Neutrophil (primary cell): ENCODE measurements around the gene TEAD3.

Experiments
- H3K27ac ChIP-seq: fragments of 200-600 bp; sonication (generic); 2 replicates; pipeline ENCODE4 v1.5.1; 2016; ENCODE audit warnings: mild to moderate bottlenecking, moderate library complexity
- H3K27me3 ChIP-seq: fragments of 200-600 bp; sonication (generic); 2 replicates; pipeline ENCODE4 v1.6.0; 2016; ENCODE audit warnings: mild to moderate bottlenecking
- H3K36me3 ChIP-seq: fragments of 200-600 bp; sonication (generic); 2 replicates; pipeline ENCODE4 v1.5.1; 2017
- H3K4me1 ChIP-seq, 2 experiments: fragments of 200-600 bp in 1 of 2; sonication (generic) in 1 of 2; 1 replicate in 1 of 2; 2 replicates in 1 of 2; pipeline versions ENCODE4 v1.5.1 to v1.6.1; 2013 to 2016; ENCODE audit warnings: low read depth in 1 of 2, low read length in 1 of 2, mild to moderate bottlenecking in 1 of 2, moderate library complexity in 1 of 2; ENCODE audit not compliant: control insufficient read depth in 1 of 2, insufficient read depth in 1 of 2
- H3K4me3 ChIP-seq, 2 experiments: fragments of 200-600 bp in 1 of 2; sonication (generic) in 1 of 2; 1 replicate in 1 of 2; 2 replicates in 1 of 2; pipeline ENCODE4 v1.5.1; 2013 to 2016; ENCODE audit warnings: low read depth in 1 of 2, low read length in 1 of 2, mild to moderate bottlenecking in 1 of 2, moderate library complexity in 1 of 2
- H3K9me3 ChIP-seq: fragments of 200-600 bp; sonication (generic); 2 replicates; pipeline ENCODE4 v1.5.1; 2016
- TF ChIP-seq, protein P1 (sequence below): fragments of 200-600 bp; sonication (generic); IDR thresholded peaks from 2 replicates; pipeline ENCODE4 v1.5.1; 2016; ENCODE audit warnings: antibody characterized with exemption

TEAD3 gene

DNA sequence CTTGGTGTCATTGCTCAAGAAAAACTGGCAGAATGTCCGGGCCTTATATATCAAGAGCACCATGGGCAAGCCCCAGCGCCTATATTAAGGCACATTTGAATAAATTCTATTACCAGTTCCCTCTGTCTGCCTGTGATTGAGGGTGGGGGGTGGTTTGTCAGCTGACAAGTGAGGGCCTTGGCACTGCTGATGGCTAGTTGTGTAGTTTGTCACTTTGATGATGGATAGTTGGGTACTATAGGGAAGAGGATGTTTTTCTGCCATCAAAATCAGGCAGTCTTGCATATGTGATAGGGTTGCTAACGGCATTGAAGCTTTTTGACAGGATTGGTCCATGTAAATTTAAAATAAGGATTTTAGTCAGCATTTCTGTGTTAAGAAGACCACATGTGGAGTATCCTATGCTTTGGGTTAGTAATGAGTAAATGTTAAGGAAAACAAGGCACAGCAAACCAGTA is 26.2 kb downstream of the TEAD3 start:
- Histone ChIP-seq H3K27me3 (no peaks in the 10 kb centered on the region), H3K4me3 (no peak overlapping the region), H3K4me1 (peaks cover 19 to 22% of the 10 kb centered on the region in 2 experiments), H3K9me3 (no peaks in the 10 kb centered on the region), H3K27ac (no peak overlapping the region), H3K36me3 (no peaks in the 10 kb centered on the region)
- TF ChIP-seq, protein P1, sequence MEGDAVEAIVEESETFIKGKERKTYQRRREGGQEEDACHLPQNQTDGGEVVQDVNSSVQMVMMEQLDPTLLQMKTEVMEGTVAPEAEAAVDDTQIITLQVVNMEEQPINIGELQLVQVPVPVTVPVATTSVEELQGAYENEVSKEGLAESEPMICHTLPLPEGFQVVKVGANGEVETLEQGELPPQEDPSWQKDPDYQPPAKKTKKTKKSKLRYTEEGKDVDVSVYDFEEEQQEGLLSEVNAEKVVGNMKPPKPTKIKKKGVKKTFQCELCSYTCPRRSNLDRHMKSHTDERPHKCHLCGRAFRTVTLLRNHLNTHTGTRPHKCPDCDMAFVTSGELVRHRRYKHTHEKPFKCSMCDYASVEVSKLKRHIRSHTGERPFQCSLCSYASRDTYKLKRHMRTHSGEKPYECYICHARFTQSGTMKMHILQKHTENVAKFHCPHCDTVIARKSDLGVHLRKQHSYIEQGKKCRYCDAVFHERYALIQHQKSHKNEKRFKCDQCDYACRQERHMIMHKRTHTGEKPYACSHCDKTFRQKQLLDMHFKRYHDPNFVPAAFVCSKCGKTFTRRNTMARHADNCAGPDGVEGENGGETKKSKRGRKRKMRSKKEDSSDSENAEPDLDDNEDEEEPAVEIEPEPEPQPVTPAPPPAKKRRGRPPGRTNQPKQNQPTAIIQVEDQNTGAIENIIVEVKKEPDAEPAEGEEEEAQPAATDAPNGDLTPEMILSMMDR, result no peak

DNA sequence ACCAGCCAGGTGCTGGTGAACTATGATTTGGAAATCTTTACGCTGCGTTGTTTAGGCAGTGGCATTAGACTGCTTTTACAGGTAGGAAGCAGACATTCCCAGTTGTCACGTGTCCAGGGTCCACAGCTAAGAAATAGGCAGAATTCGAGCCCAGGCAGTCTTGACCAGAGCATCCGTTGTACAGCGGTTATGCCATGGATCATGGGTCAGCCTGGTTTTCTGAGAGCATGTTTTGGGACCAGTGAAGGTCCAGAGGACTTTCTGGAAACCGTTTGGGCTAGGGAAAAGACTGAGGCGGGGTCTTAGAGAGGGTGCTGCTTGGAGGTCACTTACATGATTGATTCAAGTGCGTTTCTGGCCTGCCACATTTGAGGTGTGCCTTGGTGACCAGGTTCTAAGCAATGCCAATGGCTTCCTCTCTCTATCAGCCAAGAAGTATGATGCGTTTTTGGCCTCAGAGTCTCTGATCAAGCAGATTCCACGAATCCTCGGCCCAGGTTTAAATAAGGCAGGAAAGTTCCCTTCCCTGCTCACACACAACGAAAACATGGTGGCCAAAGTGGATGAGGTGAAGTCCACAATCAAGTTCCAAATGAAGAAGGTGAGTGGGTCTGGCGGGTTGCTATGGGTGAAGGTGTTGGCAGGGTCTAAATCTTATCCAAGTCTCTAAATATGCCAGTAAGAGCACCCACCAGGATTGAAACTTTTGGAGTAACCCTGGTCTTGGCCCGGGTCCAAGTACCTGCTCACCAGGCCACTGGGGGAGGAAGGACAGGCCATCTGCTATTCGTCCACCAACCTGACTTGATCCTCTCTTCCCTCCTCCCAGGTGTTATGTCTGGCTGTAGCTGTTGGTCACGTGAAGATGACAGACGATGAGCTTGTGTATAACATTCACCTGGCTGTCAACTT is 26.9 kb downstream of the TEAD3 start:
- Histone ChIP-seq H3K4me1 (peaks cover 19 to 22% of the 10 kb centered on the region in 2 experiments), H3K27me3 (no peaks in the 10 kb centered on the region), H3K36me3 (no peaks in the 10 kb centered on the region), H3K9me3 (no peaks in the 10 kb centered on the region), H3K4me3 (no peak overlapping the region), H3K27ac (no peak overlapping the region)
- TF ChIP-seq, protein P1, result no peak

DNA sequence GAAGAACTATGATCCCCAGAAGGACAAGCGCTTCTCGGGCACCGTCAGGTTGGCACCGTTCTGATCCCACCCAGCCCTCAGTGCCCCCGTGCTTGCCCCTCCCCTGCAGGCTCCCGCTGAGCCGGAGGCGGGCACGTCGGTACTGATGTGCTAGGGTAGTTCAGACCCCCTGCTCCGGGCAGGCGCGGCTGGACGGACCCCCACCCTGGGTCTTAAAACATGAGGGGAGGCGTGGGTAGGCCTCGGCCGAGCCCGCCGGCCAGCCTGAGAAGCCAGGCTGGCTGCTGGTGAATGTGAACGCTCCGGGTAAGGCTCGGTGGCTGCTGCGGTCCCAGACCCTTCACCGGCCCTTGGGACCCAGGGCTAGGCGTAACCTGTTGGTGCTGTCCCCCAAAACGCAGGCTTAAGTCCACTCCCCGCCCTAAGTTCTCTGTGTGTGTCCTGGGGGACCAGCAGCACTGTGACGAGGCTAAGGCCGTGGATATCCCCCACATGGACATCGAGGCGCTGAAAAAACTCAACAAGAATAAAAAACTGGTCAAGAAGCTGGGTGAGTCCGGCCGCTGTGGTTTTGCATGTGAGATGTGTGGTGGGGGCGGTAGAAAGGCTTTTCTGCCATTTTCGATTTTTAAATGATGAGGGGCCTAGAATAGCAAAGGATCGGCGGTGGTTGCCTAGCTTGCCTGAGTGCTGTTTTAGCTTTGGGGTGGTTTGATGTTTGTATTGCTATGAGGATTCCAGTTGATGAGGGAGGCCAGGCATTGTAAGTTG is 27.7 kb downstream of the TEAD3 start:
- H3K27me3 ChIP-seq, result no peaks in the 10 kb centered on the region
- TF ChIP-seq, protein P1, result no peak
- H3K9me3 ChIP-seq, result no peaks in the 10 kb centered on the region
- H3K36me3 ChIP-seq, result no peaks in the 10 kb centered on the region
- H3K4me1 ChIP-seq, result peaks cover 19 to 22% of the 10 kb centered on the region in 2 experiments
- H3K27ac ChIP-seq, result peak overlapping the region; percentile 70
- peak overlapping the region; percentile 62 to 98 for H3K4me3 ChIP-seq

DNA sequence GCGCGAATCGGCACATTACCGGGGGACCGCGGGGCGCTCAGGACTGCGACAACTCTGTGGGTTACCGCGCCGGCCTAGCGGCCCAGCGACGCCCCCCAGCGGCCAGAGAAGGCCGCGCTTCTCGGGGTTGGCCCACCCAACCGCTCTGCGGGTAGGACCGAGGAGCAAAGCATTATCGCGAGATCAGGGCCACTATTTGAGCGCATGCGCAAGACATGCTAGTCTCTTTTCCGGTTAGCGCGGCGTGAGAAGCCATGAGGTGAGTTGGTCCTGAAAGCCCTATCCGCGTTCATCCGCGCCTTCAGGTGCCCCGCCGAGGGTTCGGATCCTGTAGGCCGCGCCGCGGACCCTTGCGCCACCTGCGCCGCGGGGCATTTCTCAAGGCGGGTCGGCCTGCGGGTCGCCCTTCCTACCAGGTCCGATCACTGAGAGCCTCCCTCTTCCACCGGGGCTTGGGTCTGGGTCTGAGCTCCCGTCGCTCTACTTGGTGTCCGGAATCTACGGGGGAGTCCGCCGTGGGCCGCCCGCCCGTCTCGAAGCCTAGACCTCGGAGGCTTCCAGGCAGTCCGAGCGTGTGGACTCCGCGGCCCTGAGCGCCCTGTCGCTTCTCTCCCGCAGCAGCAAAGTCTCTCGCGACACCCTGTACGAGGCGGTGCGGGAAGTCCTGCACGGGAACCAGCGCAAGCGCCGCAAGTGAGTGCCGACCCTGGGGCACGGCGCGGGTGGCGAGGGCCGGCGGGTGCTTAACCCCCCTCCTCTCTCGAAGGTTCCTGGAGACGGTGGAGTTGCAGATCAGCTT is 28.5 kb downstream of the TEAD3 start, which contains the start of gene RPL10A:
Gene RPL10A, plus strand, starts transcription at position 221 of the 799 bp plus-strand sequence. Its CDS starts 34 bp downstream, at position 255.
- H3K4me1 ChIP-seq, result peaks cover 19 to 22% of the 10 kb centered on the region in 2 experiments
- H3K27me3 ChIP-seq, result no peaks in the 10 kb centered on the region
- H3K9me3 ChIP-seq, result no peaks in the 10 kb centered on the region
- peaks cover 5% of the 10 kb centered on the region for H3K36me3 ChIP-seq
- H3K27ac ChIP-seq, result peak within 1 kb of the TSS; percentile 70
- TF ChIP-seq, protein P1, result peak; percentile 89
- H3K4me3 ChIP-seq, result peak within 1 kb of the TSS; percentile 62 to 98

DNA sequence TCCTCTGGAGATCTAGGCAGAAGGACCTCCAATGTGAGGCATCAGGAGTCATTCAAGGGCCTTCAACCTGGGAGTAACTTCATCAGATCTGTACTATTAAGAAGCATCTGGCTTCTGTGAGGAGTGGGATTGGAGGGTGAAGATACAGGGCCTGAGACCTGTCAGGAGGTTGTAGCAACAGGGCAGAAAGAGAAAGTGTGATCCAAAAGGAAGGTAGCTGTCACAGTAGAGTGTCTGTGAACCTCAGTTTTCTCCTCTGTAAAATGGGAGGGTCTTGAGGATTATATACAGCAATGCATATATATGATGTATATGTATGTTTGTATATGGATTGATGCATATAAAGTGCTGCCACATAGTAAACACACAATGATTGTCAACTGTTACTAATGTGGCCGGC is 31.2 kb downstream of the TEAD3 start:
- Histone ChIP-seq H3K4me3 (no peak overlapping the region), H3K27me3 (no peaks in the 10 kb centered on the region), H3K27ac (no peak overlapping the region), H3K9me3 (no peaks in the 10 kb centered on the region), H3K36me3 (peaks cover 19% of the 10 kb centered on the region), H3K4me1 (peaks cover 19 to 22% of the 10 kb centered on the region in 2 experiments)
- TF ChIP-seq, protein P1, result no peak
